ENCODE measurements around the gene ATXN7L3.

- TF ChIP-seq, protein P1, sequence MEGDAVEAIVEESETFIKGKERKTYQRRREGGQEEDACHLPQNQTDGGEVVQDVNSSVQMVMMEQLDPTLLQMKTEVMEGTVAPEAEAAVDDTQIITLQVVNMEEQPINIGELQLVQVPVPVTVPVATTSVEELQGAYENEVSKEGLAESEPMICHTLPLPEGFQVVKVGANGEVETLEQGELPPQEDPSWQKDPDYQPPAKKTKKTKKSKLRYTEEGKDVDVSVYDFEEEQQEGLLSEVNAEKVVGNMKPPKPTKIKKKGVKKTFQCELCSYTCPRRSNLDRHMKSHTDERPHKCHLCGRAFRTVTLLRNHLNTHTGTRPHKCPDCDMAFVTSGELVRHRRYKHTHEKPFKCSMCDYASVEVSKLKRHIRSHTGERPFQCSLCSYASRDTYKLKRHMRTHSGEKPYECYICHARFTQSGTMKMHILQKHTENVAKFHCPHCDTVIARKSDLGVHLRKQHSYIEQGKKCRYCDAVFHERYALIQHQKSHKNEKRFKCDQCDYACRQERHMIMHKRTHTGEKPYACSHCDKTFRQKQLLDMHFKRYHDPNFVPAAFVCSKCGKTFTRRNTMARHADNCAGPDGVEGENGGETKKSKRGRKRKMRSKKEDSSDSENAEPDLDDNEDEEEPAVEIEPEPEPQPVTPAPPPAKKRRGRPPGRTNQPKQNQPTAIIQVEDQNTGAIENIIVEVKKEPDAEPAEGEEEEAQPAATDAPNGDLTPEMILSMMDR (tag by site-specific recombination; IDR thresholded peaks at IDR 0.05): no peak
- TF ChIP-seq HOXC10 (CRISPR knock-in tag; IDR thresholded peaks at IDR 0.05) (no peak), ZBTB49 (tag by site-specific recombination; IDR thresholded peaks at IDR 0.05; ENCODE audit: low read depth) (no peak), ZNF133 (tag by site-specific recombination; IDR thresholded peaks at IDR 0.05) (no peak), ZBTB20 (tag by site-specific recombination; IDR thresholded peaks at IDR 0.05) (no peak), TCF7L2 (IDR thresholded peaks at IDR 0.05; ENCODE audit: borderline replicate concordance, low read depth, low read length) (no peak), ZNF23 (tag by site-specific recombination; IDR thresholded peaks at IDR 0.05; ENCODE audit: borderline replicate concordance) (no peak), ZNF548 (tag by site-specific recombination; IDR thresholded peaks at IDR 0.05) (no peak)
- TF ChIP-seq, protein P2, sequence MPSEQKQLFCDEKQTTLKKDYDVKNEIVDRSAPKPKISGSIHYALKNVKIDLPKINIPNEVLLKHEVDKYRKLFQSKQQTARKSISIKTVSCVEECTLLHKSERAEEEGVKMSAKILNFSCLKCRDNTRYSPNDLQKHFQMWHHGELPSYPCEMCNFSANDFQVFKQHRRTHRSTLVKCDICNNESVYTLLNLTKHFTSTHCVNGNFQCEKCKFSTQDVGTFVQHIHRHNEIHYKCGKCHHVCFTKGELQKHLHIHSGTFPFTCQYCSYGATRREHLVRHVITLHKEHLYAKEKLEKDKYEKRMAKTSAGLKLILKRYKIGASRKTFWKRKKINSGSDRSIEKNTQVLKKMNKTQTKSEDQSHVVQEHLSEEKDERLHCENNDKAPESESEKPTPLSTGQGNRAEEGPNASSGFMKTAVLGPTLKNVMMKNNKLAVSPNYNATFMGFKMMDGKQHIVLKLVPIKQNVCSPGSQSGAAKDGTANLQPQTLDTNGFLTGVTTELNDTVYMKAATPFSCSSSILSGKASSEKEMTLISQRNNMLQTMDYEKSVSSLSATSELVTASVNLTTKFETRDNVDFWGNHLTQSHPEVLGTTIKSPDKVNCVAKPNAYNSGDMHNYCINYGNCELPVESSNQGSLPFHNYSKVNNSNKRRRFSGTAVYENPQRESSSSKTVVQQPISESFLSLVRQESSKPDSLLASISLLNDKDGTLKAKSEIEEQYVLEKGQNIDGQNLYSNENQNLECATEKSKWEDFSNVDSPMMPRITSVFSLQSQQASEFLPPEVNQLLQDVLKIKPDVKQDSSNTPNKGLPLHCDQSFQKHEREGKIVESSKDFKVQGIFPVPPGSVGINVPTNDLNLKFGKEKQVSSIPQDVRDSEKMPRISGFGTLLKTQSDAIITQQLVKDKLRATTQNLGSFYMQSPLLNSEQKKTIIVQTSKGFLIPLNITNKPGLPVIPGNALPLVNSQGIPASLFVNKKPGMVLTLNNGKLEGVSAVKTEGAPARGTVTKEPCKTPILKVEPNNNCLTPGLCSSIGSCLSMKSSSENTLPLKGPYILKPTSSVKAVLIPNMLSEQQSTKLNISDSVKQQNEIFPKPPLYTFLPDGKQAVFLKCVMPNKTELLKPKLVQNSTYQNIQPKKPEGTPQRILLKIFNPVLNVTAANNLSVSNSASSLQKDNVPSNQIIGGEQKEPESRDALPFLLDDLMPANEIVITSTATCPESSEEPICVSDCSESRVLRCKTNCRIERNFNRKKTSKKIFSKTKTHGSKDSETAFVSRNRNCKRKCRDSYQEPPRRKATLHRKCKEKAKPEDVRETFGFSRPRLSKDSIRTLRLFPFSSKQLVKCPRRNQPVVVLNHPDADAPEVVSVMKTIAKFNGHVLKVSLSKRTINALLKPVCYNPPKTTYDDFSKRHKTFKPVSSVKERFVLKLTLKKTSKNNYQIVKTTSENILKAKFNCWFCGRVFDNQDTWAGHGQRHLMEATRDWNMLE (tag by site-specific recombination; conservative IDR thresholded peaks at IDR 0.05; ENCODE audit: low read depth): no peak
These were observed 13.1 kb upstream of the ATXN7L3 start for GRCh38 chr17:44212507-44213402.
